ENCODE measurements around the gene DCP2.
"Not testable (repeated sequence)": the region's sequence is repeated elsewhere in the genome, so short reads cannot be mapped to it uniquely, and the experiment has no call there.

Gene DCP2

GRCh38 chr5:112976432-112977309, at the start of gene DCP2:
Gene DCP2 (plus strand): TSS chr5:112976798. CDS start chr5:112976934, 136 bp downstream.
- peak; percentile 88 for DNase-seq (ENCODE audit: low read depth in 1 of 2, low spot score in 1 of 2)

GRCh38 chr5:112929336-112930081, 47.1 kb upstream of the DCP2 start:
- DNase-seq (ENCODE audit: low read depth in 1 of 2, low spot score in 1 of 2) = no peak

GRCh38 chr5:112930082-112930344, 46.6 kb upstream of the DCP2 start:
- DNase-seq (ENCODE audit: low read depth in 1 of 2, low spot score in 1 of 2) = no peak

GRCh38 chr5:112931473-112931872, 45.1 kb upstream of the DCP2 start:
- no peak for DNase-seq (ENCODE audit: low read depth in 1 of 2, low spot score in 1 of 2)

- no peak for DNase-seq (ENCODE audit: low read depth in 1 of 2, low spot score in 1 of 2)
Measured at GRCh38 chr5:112933105-112933504, 43.5 kb upstream of the DCP2 start.

- DNase-seq (ENCODE audit: low read depth in 1 of 2, low spot score in 1 of 2) = no peak
Measured at GRCh38 chr5:112933651-112934365, 42.8 kb upstream of the DCP2 start.

- no peak for DNase-seq (ENCODE audit: low read depth in 1 of 2, low spot score in 1 of 2)
Measured at GRCh38 chr5:112934366-112934663, 42.3 kb upstream of the DCP2 start.

- DNase-seq (ENCODE audit: low read depth in 1 of 2, low spot score in 1 of 2) = no peak
Measured at GRCh38 chr5:112935675-112936074, 40.9 kb upstream of the DCP2 start.

GRCh38 chr5:112938286-112938685, 38.3 kb upstream of the DCP2 start:
- no peak for DNase-seq (ENCODE audit: low read depth in 1 of 2, low spot score in 1 of 2)

GRCh38 chr5:112940670-112941069, 35.9 kb upstream of the DCP2 start:
- DNase-seq (ENCODE audit: low read depth in 1 of 2, low spot score in 1 of 2) = no peak

GRCh38 chr5:112948458-112948857, 28.1 kb upstream of the DCP2 start:
- no peak for DNase-seq (ENCODE audit: low read depth in 1 of 2, low spot score in 1 of 2)

GRCh38 chr5:112951124-112951702, 25.4 kb upstream of the DCP2 start:
- DNase-seq (ENCODE audit: low read depth in 1 of 2, low spot score in 1 of 2) = no peak

GRCh38 chr5:112956606-112957005, 20.0 kb upstream of the DCP2 start:
- DNase-seq (ENCODE audit: low read depth in 1 of 2, low spot score in 1 of 2) = no peak

- DNase-seq (ENCODE audit: low read depth in 1 of 2, low spot score in 1 of 2) = no peak
Measured at GRCh38 chr5:112957036-112957808, 19.4 kb upstream of the DCP2 start.

GRCh38 chr5:112958093-112959088, 18.2 kb upstream of the DCP2 start:
- DNase-seq (ENCODE audit: low read depth in 1 of 2, low spot score in 1 of 2) = no peak

- not testable (repeated sequence) for DNase-seq (ENCODE audit: low read depth in 1 of 2, low spot score in 1 of 2)
Measured at GRCh38 chr5:112959872-112960271, 16.7 kb upstream of the DCP2 start.

- no peak for DNase-seq (ENCODE audit: low read depth in 1 of 2, low spot score in 1 of 2)
Measured at GRCh38 chr5:112960315-112960714, 16.3 kb upstream of the DCP2 start.

GRCh38 chr5:112960863-112961504, 15.6 kb upstream of the DCP2 start:
- no peak for DNase-seq (ENCODE audit: low read depth in 1 of 2, low spot score in 1 of 2)

GRCh38 chr5:112963374-112963733, 13.2 kb upstream of the DCP2 start:
- DNase-seq (ENCODE audit: low read depth in 1 of 2, low spot score in 1 of 2) = not testable (repeated sequence)
